H9 (cell line): ENCODE data around the gene DIAPH2. TPM values are rescaled to one million over a fixed set of nuclear protein-coding genes. Genes with fewer than 3 reads are reported as not detected.

ENCODE experiments used
- DNase-seq: peaks from one replicate; pipeline ENCODE4 v3.0.0-alpha.2; 2017
- H2AFZ ChIP-seq: one replicate; pipeline ENCODE4 v1.6.1; 2013; ENCODE audit warnings: mild to moderate bottlenecking, low read length, control low read depth, moderate library complexity
- H2AK5ac ChIP-seq: 2 replicates; pipeline ENCODE4 v1.6.1; 2013; ENCODE audit warnings: low read length, control low read depth, mixed read lengths; ENCODE audit not compliant: insufficient read length
- H2BK120ac ChIP-seq: one replicate; pipeline ENCODE4 v1.6.1; 2013; ENCODE audit warnings: low read depth, mild to moderate bottlenecking, low read length, control low read depth, inconsistent platforms; ENCODE audit not compliant: poor library complexity, severe bottlenecking
- H2BK12ac ChIP-seq: 2 replicates; pipeline ENCODE4 v1.6.1; 2013; ENCODE audit warnings: low read length, control low read depth, mixed read lengths, low read depth; ENCODE audit not compliant: insufficient read length
- H2BK15ac ChIP-seq: 2 replicates; pipeline ENCODE4 v1.6.1; 2013; ENCODE audit warnings: low read depth, low read length, control low read depth
- H2BK20ac ChIP-seq: one replicate; pipeline ENCODE4 v1.6.1; 2013; ENCODE audit warnings: low read depth, mild to moderate bottlenecking, low read length, control low read depth, inconsistent platforms; ENCODE audit not compliant: poor library complexity, severe bottlenecking
- H2BK5ac ChIP-seq: 2 replicates; pipeline ENCODE4 v1.6.1; 2013; ENCODE audit warnings: low read length, control low read depth, mixed read lengths; ENCODE audit not compliant: insufficient read length
- H3K14ac ChIP-seq: 2 replicates; pipeline ENCODE4 v1.6.1; 2013; ENCODE audit warnings: low read length, control low read depth; ENCODE audit not compliant: insufficient read depth
- H3K18ac ChIP-seq: 2 replicates; pipeline ENCODE4 v1.6.1; 2013; ENCODE audit warnings: low read depth, mild to moderate bottlenecking, mixed read lengths, low read length, control low read depth; ENCODE audit not compliant: insufficient read length
- H3K23ac ChIP-seq: 2 replicates; pipeline ENCODE4 v1.6.1; 2013; ENCODE audit warnings: low read length, control low read depth, mixed read lengths, low read depth; ENCODE audit not compliant: insufficient read length
- H3K23me2 ChIP-seq: 2 replicates; pipeline ENCODE4 v1.6.1; 2013; ENCODE audit warnings: low read depth, mild to moderate bottlenecking, mixed read lengths, low read length, control low read depth; ENCODE audit not compliant: insufficient read length, poor library complexity, severe bottlenecking
- H3K27ac ChIP-seq: 2 replicates; pipeline ENCODE4 v1.5.1; 2013; ENCODE audit warnings: low read length, control low read depth, mixed read lengths, low read depth; ENCODE audit not compliant: insufficient read length
- H3K27me3 ChIP-seq: 2 replicates; pipeline ENCODE4 v1.6.1; 2013; ENCODE audit warnings: low read length, control low read depth, inconsistent platforms; ENCODE audit not compliant: insufficient read depth
- H3K4ac ChIP-seq: 2 replicates; pipeline ENCODE4 v1.6.1; 2013; ENCODE audit warnings: low read depth, mild to moderate bottlenecking, control low read depth, inconsistent platforms, low read length, moderate library complexity
- H3K4me1 ChIP-seq: 2 replicates; pipeline ENCODE4 v1.6.1; 2013; ENCODE audit warnings: low read length, control low read depth, inconsistent platforms; ENCODE audit not compliant: insufficient read depth
- H3K4me2 ChIP-seq: 2 replicates; pipeline ENCODE4 v1.6.1; 2013; ENCODE audit warnings: low read length, control low read depth, mixed read lengths; ENCODE audit not compliant: insufficient read length, insufficient read depth
- H3K56ac ChIP-seq: 2 replicates; pipeline ENCODE4 v1.6.1; 2013; ENCODE audit warnings: low read depth, mild to moderate bottlenecking, mixed read lengths, low read length, control low read depth; ENCODE audit not compliant: insufficient read length
- H3K79me1 ChIP-seq: 2 replicates; pipeline ENCODE4 v1.6.1; 2013; ENCODE audit warnings: low read depth, mild to moderate bottlenecking, moderate library complexity, low read length, control low read depth, inconsistent platforms; ENCODE audit not compliant: insufficient read depth, poor library complexity, severe bottlenecking
- H3K79me2 ChIP-seq: 2 replicates; pipeline ENCODE4 v1.6.1; 2013; ENCODE audit warnings: low read length, control low read depth, inconsistent platforms; ENCODE audit not compliant: insufficient read depth
- H3K9ac ChIP-seq: 2 replicates; pipeline ENCODE4 v1.6.1; 2013; ENCODE audit warnings: low read length, control low read depth, mixed read lengths; ENCODE audit not compliant: insufficient read length; ENCODE audit errors: extremely low read depth
- H3K9me3 ChIP-seq: one replicate; pipeline ENCODE4 v1.6.1; 2013; ENCODE audit warnings: low read depth, low read length, inconsistent platforms; ENCODE audit not compliant: control insufficient read depth
- H3T11ph ChIP-seq: one replicate; pipeline ENCODE4 v1.6.1; 2013; ENCODE audit warnings: mild to moderate bottlenecking, low read length, control low read depth, inconsistent platforms
- H4K20me1 ChIP-seq: one replicate; pipeline ENCODE4 v1.6.1; 2013; ENCODE audit not compliant: control insufficient read depth, insufficient read length, insufficient read depth
- H4K5ac ChIP-seq: 2 replicates; pipeline ENCODE4 v1.6.1; 2013; ENCODE audit warnings: low read depth, mild to moderate bottlenecking, mixed read lengths, low read length, control low read depth; ENCODE audit not compliant: insufficient read length
- H4K8ac ChIP-seq: replicated peaks from 2 replicates; pipeline ENCODE4 v1.6.1; 2013; ENCODE audit warnings: low read length, control low read depth, mixed read lengths, low read depth; ENCODE audit not compliant: insufficient read length
- H4K91ac ChIP-seq: 2 replicates; pipeline ENCODE4 v1.6.1; 2013; ENCODE audit warnings: low read depth, mild to moderate bottlenecking, moderate library complexity, mixed read lengths, low read length, control low read depth; ENCODE audit not compliant: insufficient read length
- H3K27ac Mint-ChIP-seq, 3 experiments: 2 replicates in 2 of 3; 3 replicates in 1 of 3; pipeline ENCODE4 v1.8.0; 2020 to 2021; ENCODE audit warnings: mixed read lengths in 3 of 3, mild to moderate bottlenecking in 1 of 3, moderate library complexity in 1 of 3
- H3K27me3 Mint-ChIP-seq: 2 replicates; pipeline ENCODE4 v1.8.0; 2021; ENCODE audit warnings: low read depth, mild to moderate bottlenecking, moderate library complexity, mixed read lengths
- H3K36me3 Mint-ChIP-seq, 3 experiments: 2 replicates in 2 of 3; 3 replicates in 1 of 3; pipeline ENCODE4 v1.8.0; 2020 to 2021; ENCODE audit warnings: low read depth in 3 of 3, mixed read lengths in 3 of 3; ENCODE audit not compliant: insufficient read depth in 1 of 3
- H3K4me1 Mint-ChIP-seq, 2 experiments: 2 replicates each; pipeline ENCODE4 v1.8.0; 2020; ENCODE audit warnings: mixed read lengths in 2 of 2
- H3K4me3 Mint-ChIP-seq, 2 experiments: 2 replicates in 1 of 2; 3 replicates in 1 of 2; pipeline ENCODE4 v1.8.0; 2020 to 2021; ENCODE audit warnings: mild to moderate bottlenecking in 2 of 2, mixed read lengths in 2 of 2, moderate library complexity in 1 of 2
- H3K9me3 Mint-ChIP-seq, 2 experiments: 2 replicates in 1 of 2; 3 replicates in 1 of 2; pipeline ENCODE4 v1.8.0; 2020; ENCODE audit warnings: mild to moderate bottlenecking in 2 of 2, mixed read lengths in 2 of 2, moderate library complexity in 1 of 2
- WGBS: extraction: QIAGEN DNeasy Blood & Tissue Kit; methylation state at CpG from one replicate; pipeline ENCODE4 v1.1.7; 2013; ENCODE audit warnings: missing lambda C conversion rate, low lambda C conversion rate, mixed read lengths; ENCODE audit not compliant: insufficient read length; ENCODE audit errors: extremely low coverage; 5-methylcytosine and 5-hydroxymethylcytosine counted together
- total RNA-seq: library from RNA; stranded (reverse); gene quantifications from 2 replicates; pipeline ENCODE4 v1.2.1, GENCODE V29; 2021
- TF ChIP-seq, protein P1 (sequence below): fragments of 200-600 bp; sonication (generic); conservative IDR thresholded peaks from 3 replicates; pipeline ENCODE4 v1.8.0; 2021; ENCODE audit warnings: antibody characterized with exemption, mild to moderate bottlenecking

DIAPH2 gene
- total RNA-seq, 1 experiment from 2014 or later = 45.4 TPM

DNA sequence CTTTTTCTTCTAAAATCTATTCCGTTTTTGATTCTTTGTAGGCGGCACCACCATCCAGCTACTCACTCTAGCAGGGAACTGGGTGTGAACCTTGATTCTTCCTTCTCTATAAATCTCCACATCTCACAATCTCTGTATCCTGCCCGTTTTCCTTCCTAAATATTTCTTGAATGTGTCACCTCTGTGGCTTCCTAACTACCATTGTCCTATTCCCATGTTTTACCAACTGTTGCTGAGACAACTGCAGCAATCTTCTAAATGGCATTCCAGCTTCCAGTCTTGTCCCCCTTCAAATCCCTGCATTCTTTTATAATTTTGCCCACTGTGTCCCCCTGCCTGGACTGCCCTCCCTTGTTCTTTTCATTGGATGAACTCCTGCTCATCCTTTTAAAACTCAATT, 840.4 kb downstream of the DIAPH2 start:
- Histone ChIP-seq H4K20me1 (no peaks in the 10 kb centered on the region), H3K14ac (no peak overlapping the region), H3K79me1 (no peaks in the 10 kb centered on the region), H3K4me2 (no peak overlapping the region), H2BK5ac (no peak overlapping the region), H2AFZ (no peak overlapping the region), H2BK15ac (no peak overlapping the region), H3K4me1 (no peaks in the 10 kb centered on the region), H3K79me2 (no peaks in the 10 kb centered on the region), H3K23me2 (no peaks in the 10 kb centered on the region), H3K9ac (no peak overlapping the region), H3K56ac (no peak overlapping the region), H4K91ac (no peak overlapping the region), H2BK12ac (no peak overlapping the region), H3K18ac (no peak overlapping the region), H3K9me3 (peaks cover 5% of the 10 kb centered on the region), H2BK120ac (no peak overlapping the region), H3K27ac (no peak overlapping the region), H2BK20ac (no peak overlapping the region), H3K23ac (no peak overlapping the region), H2AK5ac (no peak overlapping the region), H4K8ac (no peak overlapping the region), H3K4ac (no peak overlapping the region), H3T11ph (no peak overlapping the region), H4K5ac (no peak overlapping the region), H3K27me3 (no peaks in the 10 kb centered on the region)
- no peak for DNase-seq
- WGBS = no CpG with 5 or more reads among the region's 3 CpGs
- Mint-ChIP-seq H3K36me3 (peaks cover 16 to 29% (median 24%) of the 10 kb centered on the region in 3 experiments), H3K9me3 (peaks cover 13 to 16% of the 10 kb centered on the region in 2 experiments), H3K4me1 (peaks cover 17 to 18% of the 10 kb centered on the region in 2 experiments), H3K27ac (peak overlapping the region in 2 of 3 experiments; percentile 4 to 45; a peak in 3 of 7 replicates), H3K4me3 (no peak overlapping the region), H3K27me3 (no peaks in the 10 kb centered on the region)
- TF ChIP-seq, protein P1, sequence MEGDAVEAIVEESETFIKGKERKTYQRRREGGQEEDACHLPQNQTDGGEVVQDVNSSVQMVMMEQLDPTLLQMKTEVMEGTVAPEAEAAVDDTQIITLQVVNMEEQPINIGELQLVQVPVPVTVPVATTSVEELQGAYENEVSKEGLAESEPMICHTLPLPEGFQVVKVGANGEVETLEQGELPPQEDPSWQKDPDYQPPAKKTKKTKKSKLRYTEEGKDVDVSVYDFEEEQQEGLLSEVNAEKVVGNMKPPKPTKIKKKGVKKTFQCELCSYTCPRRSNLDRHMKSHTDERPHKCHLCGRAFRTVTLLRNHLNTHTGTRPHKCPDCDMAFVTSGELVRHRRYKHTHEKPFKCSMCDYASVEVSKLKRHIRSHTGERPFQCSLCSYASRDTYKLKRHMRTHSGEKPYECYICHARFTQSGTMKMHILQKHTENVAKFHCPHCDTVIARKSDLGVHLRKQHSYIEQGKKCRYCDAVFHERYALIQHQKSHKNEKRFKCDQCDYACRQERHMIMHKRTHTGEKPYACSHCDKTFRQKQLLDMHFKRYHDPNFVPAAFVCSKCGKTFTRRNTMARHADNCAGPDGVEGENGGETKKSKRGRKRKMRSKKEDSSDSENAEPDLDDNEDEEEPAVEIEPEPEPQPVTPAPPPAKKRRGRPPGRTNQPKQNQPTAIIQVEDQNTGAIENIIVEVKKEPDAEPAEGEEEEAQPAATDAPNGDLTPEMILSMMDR = no peak
